Ramos (cell line): ENCODE measurements around the gene XPR1.

Source experiments
- in situ Hi-C: fragments of 300-500 bp; cut with MboI; formaldehyde crosslinking; loops from one replicate; pipeline ENCODE4 v1.14.3; 2022; ENCODE audit warnings: low sequenced_read_pairs; ENCODE audit not compliant: unreplicated experiment

Gene XPR1

DNA sequence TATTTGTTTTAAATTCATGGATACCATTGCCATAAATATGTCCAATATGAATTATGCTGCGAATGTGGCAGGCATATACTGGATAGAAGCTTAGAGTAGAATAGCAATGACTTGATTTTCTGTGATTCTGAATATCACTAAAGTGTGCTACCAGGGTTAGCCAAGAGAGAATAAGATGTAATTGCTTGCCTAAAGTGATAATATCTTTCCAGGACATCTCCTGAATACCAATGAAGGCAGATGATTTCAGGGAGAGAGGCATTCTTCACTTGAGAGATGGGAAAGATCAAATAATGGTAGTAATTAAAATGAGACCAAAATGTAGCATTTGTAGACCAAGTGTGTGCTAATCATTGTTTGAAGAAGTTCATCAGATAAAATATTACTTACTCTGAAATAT is 227.5 kb downstream of the XPR1 start:
- in situ Hi-C loops = loop anchor here (10.0 kb wide), 1 partner anchor 325 kb away; no protein-coding TSS in a partner anchor

DNA sequence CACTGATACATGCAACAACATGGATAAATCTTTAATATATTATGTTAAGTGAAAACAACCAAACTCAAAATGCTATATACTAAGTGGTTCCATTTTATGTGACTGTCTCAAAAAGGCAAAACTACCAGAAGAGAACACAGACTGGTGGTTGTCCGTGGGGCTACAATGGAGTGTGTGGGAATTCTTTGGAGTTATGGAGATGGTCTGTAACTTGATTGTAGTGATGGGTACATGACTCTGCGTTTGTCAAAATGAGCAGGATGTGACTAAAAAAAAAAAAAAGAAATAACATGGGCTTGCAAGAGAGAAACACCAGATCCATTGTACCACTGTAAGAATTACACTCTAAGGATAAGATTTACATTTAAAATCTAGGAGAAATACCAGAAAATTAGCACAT is 228.7 kb downstream of the XPR1 start:
- in situ Hi-C loops = no loop called here

DNA sequence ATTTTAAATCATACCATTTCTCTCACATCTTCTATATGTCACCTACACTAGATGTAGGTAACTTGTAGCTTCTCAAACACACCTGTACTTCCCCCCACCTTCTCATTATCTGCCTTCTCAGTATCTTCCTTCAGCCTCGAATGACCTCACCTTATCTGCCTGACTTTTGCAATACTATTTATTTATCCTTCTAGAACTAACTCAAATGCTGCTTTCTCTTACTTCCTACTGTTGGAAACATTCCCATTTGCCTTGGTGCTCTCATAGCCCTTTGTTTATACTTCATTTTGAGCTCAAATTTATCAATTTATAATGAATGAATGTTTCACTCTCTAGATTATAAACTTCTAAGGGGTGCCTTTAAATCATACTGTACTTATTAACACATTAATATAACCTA is 230.5 kb downstream of the XPR1 start:
- in situ Hi-C loops = no loop called here

DNA sequence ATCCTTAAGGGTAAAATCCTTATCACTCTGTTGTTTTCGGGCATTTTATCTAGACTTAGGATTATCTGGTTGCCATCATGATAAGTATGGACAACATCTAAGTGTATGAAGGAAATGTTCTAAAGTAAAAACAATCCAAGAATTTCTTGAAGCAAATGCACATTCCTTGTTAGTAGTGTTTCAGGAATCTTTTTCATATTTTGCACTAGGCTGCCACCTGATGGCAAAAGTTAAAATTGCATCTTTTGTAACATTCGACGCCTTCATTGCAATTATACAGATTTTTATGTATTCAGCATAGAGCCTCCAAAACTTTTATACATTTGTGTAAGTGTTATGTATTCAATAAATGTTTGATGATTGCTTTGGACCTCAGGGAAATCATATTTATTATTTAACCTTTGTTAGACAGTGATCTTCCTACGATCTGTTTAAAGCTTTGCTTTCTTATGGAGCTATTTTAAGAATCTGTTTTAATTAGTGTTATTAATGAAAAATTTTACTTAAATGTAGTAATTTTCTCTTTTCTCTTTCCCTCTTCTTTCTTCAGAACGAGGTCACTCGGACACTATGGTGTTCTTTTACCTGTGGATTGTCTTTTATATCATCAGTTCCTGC is 231.4 kb downstream of the XPR1 start:
- in situ Hi-C loops = no loop called here

DNA sequence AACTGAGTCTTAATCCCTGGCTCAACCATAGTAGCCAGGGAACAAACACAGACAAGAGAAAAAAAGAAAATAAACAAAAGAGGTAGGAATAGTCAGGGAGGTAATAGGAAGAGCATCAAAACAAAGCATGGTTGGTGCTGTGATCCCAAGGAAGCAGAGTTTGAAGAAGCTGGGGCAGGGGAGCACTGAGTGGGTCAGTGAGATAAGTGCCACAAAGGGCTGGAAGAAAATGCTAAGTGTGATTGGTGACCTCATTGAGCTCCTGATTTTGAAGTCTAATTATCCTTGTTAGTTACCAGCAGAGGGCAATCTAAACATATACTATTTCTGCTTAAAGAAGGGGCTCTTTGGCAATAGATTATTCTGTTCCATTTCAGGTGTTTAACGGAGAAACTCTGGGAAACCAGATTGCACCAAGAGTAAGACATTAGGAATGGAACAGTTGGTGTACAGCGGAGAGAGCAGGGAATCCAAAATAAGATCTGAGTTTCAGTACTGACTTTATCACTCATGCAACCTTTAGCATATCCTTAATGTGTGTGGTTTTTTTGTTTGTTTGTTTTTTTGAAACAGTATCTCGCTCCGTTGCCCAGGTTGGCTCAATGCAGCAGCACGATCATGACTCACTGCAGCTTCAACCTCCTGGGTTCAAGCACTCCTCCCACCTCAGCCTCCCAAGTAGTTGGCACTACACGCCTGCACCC is 250.1 kb downstream of the XPR1 start:
- in situ Hi-C loops = loop anchor here (5.0 kb wide), 1 partner anchor 260 kb away; no protein-coding TSS in a partner anchor

DNA sequence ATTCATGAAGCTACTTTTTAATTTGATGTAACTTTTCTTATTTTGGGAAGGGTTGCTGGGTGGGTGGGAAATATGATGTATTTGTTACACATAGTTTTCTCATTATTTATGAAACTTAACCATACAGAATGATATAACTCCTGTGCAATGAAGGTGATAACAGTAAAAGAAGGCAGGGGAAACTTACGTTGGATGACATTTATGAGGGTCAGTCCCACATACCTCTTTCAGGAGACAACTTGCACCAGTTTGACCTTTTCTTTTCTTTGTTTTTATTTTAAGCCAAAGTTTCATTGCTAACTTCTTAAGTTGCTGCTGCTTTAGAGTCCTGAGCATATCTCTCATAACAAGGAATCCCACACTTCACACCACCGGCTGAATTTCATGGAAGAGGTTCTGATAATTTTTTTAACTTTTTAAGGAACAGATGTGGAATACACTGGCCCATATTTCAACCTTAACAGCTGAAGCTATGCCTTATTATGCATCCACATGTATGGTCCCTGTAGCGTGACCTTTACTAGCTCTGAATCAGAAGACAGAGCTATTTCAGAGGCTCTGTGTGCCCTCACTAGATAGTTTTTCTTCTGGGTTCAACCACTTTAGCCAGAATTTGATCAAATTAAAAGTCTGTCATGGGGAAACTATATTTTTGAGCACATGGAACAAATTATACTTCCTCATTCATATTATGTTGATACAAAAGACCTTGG is 252.9 kb downstream of the XPR1 start:
- in situ Hi-C loops = loop anchor here (5.0 kb wide), 1 partner anchor 258 kb away; no protein-coding TSS in a partner anchor

DNA sequence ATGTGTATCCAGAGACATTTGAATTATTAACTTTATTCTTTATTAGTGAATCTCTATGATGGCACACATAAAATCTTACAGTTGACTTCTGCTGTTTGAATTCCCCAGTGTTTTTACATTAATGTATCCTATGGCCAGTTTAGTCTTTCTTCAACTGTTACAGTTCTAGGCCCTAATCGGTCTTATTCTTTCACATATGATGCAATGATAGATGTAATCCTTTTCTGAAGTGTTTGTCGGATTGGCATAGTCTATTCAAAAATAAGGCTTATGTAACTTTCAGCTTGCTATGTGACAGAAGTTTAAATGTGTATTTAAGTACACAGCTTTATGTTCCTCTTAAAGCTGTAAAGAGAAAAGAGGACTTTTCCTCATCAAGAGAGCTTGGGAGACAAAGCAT is 254.5 kb downstream of the XPR1 start:
- in situ Hi-C loops = no loop called here

DNA sequence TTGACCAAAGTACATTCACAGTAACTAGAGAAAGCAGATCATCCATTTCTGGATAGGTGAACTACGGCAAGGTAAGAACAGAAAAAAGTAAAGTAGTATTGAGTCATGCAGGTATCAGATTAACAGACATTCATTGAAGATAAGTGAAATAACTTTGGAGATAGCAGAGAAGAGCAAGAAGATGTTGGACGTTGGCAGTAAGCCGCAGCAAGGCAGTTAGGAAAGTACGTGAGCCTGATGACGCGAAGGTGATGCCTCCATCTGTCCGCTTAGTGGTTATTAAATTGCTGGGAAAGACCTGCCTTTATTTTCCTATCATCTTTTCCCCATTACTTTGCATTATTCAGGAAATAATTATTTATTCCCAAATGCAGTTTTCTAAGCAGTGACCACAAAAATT is 256.0 kb downstream of the XPR1 start:
- in situ Hi-C loops = no loop called here

DNA sequence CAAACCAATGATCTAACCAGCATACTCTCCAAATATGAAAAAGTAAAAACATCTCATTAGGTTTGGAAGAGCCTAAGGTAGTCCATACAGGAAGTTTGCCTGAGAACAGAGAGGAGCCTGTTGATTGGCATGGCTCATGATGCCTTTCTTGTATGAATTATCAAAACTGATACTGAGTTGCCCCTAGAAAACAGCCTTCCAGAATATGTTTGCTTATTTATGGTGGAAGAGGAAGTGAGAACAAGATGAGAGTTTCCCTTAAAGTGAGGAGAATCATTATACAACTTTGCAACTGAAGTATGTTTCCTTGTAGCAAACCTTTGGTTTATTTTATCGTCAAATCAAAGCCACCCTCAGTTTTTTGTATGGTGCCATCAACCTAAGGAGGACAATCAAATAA is 257.0 kb downstream of the XPR1 start:
- in situ Hi-C loops = no loop called here

DNA sequence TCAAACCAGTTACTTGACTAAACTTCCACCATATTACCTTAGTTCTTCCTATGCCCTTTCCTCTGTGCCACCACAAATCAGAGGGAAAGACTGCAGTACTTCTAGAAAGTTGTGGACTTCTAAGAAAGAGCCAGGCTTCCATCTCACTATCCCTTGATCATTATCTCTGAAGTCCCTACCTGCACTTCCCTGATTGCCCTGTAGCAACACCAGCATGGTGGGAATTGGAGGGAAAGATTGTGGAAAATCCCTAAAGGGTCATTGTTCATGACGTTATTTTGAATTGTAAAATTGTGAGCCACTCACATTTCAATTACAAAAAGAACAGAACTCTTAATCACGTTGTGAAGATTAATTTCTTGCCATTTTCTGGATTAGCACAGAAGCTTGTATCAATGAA is 257.5 kb downstream of the XPR1 start:
- in situ Hi-C loops = no loop called here

DNA sequence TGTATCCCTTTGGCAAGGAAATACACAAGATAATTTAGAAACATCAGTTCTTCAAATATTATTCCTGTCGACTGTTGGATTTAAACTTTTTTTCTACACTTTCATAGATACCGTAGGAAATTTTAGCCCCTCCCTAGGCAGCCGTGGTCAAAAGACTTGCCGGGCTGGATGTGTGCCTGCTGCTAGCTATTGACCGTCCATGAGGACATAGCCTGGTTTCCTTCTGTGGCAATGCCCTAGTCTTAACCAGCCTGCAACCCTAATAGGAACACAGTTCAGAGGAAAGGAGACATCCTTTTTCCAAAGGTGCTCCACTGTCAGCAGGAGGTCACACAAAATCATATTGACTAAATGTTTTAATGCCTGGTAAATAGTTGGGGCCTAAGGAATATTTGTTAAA is 260.4 kb downstream of the XPR1 start:
- in situ Hi-C loops = no loop called here

DNA sequence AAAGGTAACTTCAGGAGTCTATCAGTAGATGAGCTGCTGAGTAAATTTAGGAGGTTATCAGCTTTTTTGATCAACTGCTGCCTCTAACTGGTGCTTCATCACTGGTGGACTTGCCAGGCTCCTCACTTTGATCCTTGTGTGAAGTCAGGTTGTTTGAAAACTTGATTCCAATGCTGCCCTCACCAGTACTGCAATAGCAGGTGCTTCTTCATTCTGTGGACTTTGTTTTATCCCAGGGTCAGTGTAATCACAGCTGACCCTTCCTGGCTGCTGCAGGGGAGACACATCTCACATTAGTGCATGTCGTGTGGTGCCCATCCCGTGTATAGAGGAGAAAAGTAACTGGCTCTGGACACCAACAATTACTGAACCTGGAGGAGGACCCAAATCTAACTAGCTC is 260.9 kb downstream of the XPR1 start:
- in situ Hi-C loops = no loop called here

DNA sequence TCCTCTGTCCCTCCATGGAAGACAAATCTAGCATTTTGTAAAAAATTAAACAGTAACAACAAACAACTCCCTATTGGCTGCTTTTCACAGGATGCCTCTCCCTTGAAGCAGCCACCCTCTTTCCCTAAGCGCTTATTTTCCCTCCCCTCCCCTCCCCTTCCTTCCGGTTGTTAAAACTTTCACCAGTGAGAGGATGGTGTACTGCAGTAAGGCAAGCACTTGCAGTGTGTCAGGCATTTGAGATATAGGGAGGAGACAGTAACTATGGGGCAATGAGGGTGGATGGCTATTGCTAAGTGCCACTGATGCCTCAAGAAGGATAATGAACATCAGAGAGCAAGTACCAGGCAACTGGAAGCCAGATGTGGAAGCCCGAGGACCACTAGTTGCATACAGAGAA is 261.8 kb downstream of the XPR1 start:
- in situ Hi-C loops = no loop called here

DNA sequence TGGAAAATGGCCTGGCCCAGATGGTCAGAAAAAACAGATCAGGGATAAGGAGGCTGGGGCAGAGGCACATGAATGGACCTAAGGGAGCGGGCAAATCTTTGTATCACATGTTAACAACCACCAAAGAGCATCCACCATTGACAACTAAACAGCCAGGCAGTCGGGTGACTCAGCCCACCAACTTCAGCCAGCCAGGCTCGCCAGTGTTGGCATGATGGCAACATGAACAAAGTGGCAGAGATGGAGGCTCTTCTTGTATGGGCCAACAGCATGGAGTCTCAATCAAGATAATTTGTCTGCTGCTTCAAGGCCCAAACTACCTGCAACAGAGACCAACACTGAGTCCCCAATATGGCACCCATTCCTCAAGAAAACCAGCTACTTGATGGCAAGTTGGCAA is 264.3 kb downstream of the XPR1 start:
- in situ Hi-C loops = no loop called here

DNA sequence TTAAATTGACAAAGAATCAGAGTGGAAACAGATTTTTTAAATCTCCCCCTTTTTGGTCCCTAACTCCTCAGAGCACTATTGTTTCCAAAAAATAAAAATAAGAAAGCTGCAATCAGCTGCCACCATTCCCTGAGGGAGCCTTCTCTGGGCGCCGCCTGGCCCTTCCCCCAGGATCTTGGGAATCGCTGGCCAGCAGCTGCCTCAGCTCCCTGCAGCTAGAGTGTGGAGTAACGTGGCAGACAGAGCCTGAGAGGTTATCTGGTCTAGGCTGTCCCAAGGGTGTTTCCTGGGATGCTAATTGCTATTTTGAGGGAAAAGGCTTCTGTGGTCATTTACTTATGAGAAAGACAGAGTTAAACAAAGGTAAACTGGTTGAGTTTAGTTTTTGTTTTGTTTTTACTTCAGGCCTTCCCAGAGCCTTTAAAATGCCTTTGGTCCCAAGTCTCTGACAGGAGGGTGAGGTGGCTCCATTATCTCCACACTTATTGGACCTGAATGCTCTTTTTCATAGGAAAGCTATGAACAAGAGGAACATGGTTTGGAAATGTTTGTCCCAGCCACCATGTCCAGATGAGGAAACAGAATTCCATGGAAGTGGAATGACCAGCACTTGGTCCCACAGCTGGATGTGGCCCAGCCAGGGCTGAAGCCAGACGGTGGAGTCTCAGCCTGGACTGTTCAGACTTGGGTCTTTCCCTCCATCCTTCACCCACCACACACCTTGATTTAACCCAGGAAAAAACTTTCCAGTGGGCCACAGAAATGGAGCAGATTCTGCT is 266.8 kb downstream of the XPR1 start:
- in situ Hi-C loops = no loop called here

DNA sequence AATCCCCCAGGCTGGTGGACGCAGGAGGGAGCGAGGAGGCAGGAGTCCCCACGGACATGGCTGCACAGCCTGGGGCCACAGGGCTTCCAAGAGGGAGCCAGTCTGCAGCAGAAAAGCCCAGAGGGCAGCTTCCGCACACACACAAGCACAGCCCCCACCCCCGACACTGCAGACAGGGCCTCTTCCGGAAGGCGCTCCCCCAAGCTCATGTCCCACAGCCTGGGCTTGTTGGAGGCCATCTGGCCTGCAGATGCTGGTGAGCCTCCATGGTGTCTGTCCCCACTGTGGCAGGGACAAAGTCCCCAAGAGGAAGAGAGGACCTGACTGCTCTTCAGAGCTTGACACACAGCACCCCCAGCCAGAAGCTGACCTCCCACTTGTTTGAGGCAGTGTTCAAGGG is 267.4 kb downstream of the XPR1 start:
- in situ Hi-C loops = no loop called here

DNA sequence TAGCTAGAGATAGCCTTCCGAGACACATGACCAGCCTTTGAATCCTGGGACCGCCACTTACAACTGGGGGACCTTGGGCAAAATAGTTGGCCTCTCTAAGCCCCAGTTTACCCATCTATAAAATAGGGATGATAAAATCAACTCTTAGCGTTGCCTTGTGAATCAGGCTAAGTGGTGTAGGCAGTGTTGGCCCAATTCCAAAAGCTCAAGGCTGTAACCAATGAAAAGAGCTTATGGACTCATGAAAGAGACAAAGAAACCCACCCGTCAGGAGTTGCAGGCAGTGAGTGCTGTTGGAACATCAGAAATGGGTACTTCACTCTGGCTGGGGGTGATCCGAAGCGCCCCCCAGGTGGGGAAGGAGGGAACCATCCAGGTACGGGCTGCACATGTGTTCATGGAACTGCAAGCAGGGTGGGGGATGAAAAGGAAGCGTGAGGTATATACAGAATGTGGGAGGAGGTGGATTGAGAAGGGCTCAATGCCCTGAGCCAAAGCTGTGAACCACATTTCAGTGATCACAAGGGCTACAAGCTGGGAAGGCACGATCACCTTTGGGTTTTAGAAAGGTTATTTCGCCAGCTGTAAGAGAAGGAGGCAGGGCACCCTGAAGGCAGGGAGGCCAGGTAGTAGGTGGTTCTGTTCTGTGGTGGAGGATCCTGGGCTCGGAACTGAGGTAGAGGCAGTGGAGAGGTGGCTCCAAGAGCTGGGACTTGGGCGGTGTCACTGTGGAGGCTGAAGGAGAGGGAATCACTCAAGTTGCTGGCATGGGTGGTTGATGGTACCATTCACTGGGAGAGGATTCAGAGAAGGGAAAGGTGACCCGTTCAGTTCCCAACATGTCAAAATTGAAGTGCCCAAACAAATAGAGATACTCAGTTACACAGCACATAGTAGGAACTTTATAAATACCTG is 269.5 kb downstream of the XPR1 start:
- in situ Hi-C loops = no loop called here

DNA sequence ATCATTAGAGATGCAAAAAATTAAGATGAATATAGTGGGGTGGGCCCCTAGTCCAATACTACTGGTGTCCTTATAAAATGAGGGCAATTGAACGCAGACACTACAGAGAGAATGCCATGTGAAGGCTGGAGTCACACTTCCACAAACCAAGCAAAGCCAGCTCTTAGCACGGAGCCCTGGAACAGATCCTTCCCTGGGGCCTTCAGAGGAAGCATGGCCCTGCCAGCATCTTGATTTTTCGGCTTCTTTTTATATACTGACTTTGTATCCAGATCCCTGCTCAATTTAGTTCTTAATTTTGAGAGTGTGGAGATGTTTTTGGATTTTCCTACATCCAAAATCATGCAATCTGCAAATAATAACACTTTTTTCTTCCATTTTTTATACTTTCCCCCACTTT is 270.7 kb downstream of the XPR1 start:
- in situ Hi-C loops = no loop called here

DNA sequence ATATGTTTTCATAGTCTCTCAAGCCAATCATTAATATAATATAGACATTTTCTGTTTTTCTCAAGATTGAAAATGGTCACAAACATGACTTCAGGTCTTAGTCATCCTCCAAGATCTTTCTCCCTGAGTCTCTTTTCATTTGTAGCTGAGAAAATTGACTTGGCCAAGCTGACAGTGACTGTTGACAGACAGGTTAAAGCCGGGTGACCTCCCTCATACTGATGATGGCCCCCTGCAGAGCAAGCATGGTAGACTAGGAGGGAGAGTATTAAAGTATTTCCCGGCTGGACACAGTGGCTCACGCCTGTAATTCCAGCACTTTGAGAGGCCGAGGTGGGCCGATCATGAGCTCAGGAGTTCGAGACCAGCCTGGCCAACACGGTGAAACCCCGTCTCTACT is 274.1 kb downstream of the XPR1 start:
- in situ Hi-C loops = no loop called here

DNA sequence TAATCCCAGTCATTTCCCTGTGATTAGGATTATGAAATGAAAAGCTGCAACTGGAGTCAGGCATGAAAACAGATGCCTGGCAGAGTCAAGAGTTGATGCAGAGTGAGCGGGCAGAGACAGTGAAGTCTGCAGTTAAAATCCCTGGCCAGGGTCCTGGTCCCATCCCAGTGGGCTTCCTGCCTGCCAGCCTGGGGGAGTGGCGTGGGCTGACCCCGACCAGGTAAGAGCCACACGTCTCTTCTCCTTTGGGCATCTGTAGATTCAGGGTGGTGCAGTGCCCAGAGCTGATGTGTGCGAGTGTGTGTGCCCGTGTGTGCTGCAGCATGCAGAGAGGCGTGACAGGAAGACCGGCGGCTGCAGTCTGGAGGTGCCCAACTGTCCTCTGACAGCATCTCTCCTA is 274.7 kb downstream of the XPR1 start:
- in situ Hi-C loops = no loop called here
